WTC11 (cell line): ENCODE results near the gene GSDMA. TPM values are rescaled to one million over a fixed set of nuclear protein-coding genes. Genes with fewer than 3 reads are reported as not detected.

Experiments
- ATAC-seq: fragments of 200-7000 bp; cut with Tn5 transposase; 2 replicates; pipeline ENCODE4 v1.10.0; 2021; ENCODE audit warnings: mild to moderate bottlenecking, moderate library complexity
- CTCF ChIA-PET: fragments of 300-600 bp; sonication (Branson Sonifier 250); formaldehyde crosslinking; loops from one replicate; lab custom pipeline; 2021; ENCODE audit warnings: antibody characterized with exemption; lab: Charles Lee
- POLR2A ChIA-PET: fragments of 350-600 bp; sonication (Branson Sonifier 250); formaldehyde crosslinking; loops from one replicate; lab custom pipeline; 2021; ENCODE audit warnings: antibody characterized with exemption; lab: Charles Lee
- DNase-seq: peaks from one replicate; pipeline ENCODE4 v3.0.0; 2021; ENCODE audit warnings: low spot score
- H3K27ac Mint-ChIP-seq: 2 replicates; pipeline ENCODE4 v1.8.0; 2021; ENCODE audit warnings: mixed read lengths
- H3K27me3 Mint-ChIP-seq: 2 replicates; pipeline ENCODE4 v1.8.0; 2021; ENCODE audit warnings: low read depth, mild to moderate bottlenecking, moderate library complexity, mixed read lengths
- H3K36me3 Mint-ChIP-seq: 2 replicates; pipeline ENCODE4 v1.8.0; 2021; ENCODE audit warnings: mixed read lengths
- H3K4me1 Mint-ChIP-seq: 2 replicates; pipeline ENCODE4 v1.8.0; 2022; ENCODE audit warnings: mixed read lengths
- H3K4me3 Mint-ChIP-seq: 2 replicates; pipeline ENCODE4 v1.8.0; 2021; ENCODE audit warnings: mild to moderate bottlenecking, moderate library complexity, mixed read lengths
- H3K9me3 Mint-ChIP-seq: 2 replicates; pipeline ENCODE4 v1.8.0; 2021; ENCODE audit warnings: mixed read lengths
- CREM ChIP-seq: sonication (generic); formaldehyde crosslinking; IDR thresholded peaks from 2 replicates; pipeline ENCODE4 v1.8.1; 2022; ENCODE audit warnings: mild to moderate bottlenecking, missing genetic modification reagents, moderate library complexity
- JAZF1 ChIP-seq: fragments of 250-450 bp; sonication (Bioruptor Pico); IDR thresholded peaks from 2 replicates; pipeline ENCODE4 v1.9.0; 2021; ENCODE audit warnings: moderate library complexity, mild to moderate bottlenecking, inconsistent platforms
- KAT7 ChIP-seq: sonication (generic); formaldehyde crosslinking; IDR thresholded peaks from 2 replicates; pipeline ENCODE4 v1.8.1; 2023; ENCODE audit warnings: missing genetic modification reagents, mild to moderate bottlenecking, borderline replicate concordance
- NR1H2 ChIP-seq: sonication (generic); formaldehyde crosslinking; IDR thresholded peaks from 2 replicates; pipeline ENCODE4 v1.9.0; 2021; ENCODE audit warnings: mild to moderate bottlenecking, moderate library complexity, missing genetic modification reagents
- NR3C1 ChIP-seq: sonication (generic); formaldehyde crosslinking; conservative IDR thresholded peaks from 2 replicates; pipeline ENCODE4 v1.8.1; 2023; ENCODE audit warnings: low read depth, mild to moderate bottlenecking, missing genetic modification reagents
- SMAD4 ChIP-seq: sonication (generic); formaldehyde crosslinking; IDR thresholded peaks from 2 replicates; pipeline ENCODE4 v1.8.0; 2022; ENCODE audit warnings: mild to moderate bottlenecking, missing genetic modification reagents
- TP53 ChIP-seq: sonication (generic); formaldehyde crosslinking; IDR thresholded peaks from 2 replicates; pipeline ENCODE4 v1.8.1; 2023; ENCODE audit warnings: mild to moderate bottlenecking, missing genetic modification reagents
- ZNF121 ChIP-seq: sonication (generic); formaldehyde crosslinking; IDR thresholded peaks from 2 replicates; pipeline ENCODE4 v1.8.0; 2023; ENCODE audit warnings: missing genetic modification reagents
- ZNF138 ChIP-seq: sonication (generic); formaldehyde crosslinking; conservative IDR thresholded peaks from 2 replicates; pipeline ENCODE4 v1.8.1; 2022; ENCODE audit warnings: mild to moderate bottlenecking, moderate library complexity, missing genetic modification reagents
- total RNA-seq: library from RNA; stranded (reverse); gene quantifications from 3 replicates; pipeline ENCODE4 v1.2.3, GENCODE V29; 2021
- TF ChIP-seq, protein P1 (sequence below): sonication (generic); formaldehyde crosslinking; IDR thresholded peaks from 2 replicates; pipeline ENCODE4 v1.8.1; 2022; ENCODE audit warnings: missing genetic modification reagents, borderline replicate concordance
- TF ChIP-seq, protein P2 (sequence below): sonication (generic); formaldehyde crosslinking; IDR thresholded peaks from 2 replicates; pipeline ENCODE4 v1.8.0; 2023; ENCODE audit warnings: mild to moderate bottlenecking, missing genetic modification reagents
- TF ChIP-seq, protein P3 (sequence below): sonication (generic); formaldehyde crosslinking; IDR thresholded peaks from 2 replicates; pipeline ENCODE4 v1.8.1; 2023; ENCODE audit warnings: mild to moderate bottlenecking, missing genetic modification reagents, moderate library complexity
- TF ChIP-seq, protein P4 (sequence below): sonication (generic); formaldehyde crosslinking; IDR thresholded peaks from 2 replicates; pipeline ENCODE4 v1.8.0; 2022; ENCODE audit warnings: mild to moderate bottlenecking, missing genetic modification reagents
- TF ChIP-seq, protein P5 (sequence below): sonication (generic); formaldehyde crosslinking; IDR thresholded peaks from 2 replicates; pipeline ENCODE4 v1.8.1; 2022; ENCODE audit warnings: mild to moderate bottlenecking, missing genetic modification reagents, moderate library complexity, borderline replicate concordance
- TF ChIP-seq, protein P6 (sequence below): fragments of 250-450 bp; sonication (Bioruptor Pico); IDR thresholded peaks from 2 replicates; pipeline ENCODE4 v1.8.0; 2021; ENCODE audit warnings: mild to moderate bottlenecking
- TF ChIP-seq, protein P7 (sequence below): fragments of 250-450 bp; sonication (Bioruptor Pico); IDR thresholded peaks from 2 replicates; pipeline ENCODE4 v1.9.0; 2021; ENCODE audit warnings: mild to moderate bottlenecking

Gene GSDMA
- total RNA-seq, 1 experiment from 2014 or later = not detected

DNA sequence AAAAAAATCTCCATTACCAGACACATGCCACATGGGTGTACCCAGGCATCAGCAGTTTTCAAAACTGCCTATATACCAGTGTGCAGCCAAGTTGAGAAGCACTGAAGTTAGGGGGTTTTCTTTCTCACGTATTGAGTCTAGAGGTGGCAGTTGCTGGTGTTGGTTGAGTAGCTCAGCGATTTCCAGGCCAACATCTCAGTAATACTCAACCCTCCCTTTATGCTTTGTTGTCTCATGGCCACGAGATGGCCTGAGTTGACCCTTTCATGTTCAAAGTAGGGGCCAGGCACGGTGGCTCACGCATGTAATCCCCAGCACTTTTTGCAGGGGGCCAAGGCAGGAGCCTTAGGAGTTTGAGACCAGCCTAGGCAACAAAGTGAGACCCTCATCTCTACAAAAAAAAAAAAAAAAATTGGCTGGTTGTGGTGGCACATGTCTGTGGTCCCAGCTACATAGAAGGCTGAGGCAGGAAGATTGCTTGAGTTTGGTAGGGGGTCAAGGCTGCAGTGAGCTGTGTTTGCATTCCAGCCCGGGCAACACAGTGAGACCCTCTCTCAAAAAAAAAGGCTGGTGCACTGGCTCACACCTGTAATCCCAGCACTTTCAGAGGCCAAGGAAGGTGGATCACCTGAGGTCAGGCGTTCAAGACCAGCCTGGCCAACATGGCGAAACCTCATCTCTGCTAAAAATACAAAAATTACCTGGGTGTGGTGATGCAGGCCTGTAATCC lies 24.5 kb upstream of the GSDMA start:
- Mint-ChIP-seq H3K27ac (no peak overlapping the region), H3K27me3 (no peaks in the 10 kb centered on the region; the same call in 1 of the 2 replicates), H3K4me1 (peaks cover 20% of the 10 kb centered on the region)
- ChIA-PET CTCF (interaction anchor here (0.6 to 1.8 kb wide), 3 partner anchors 20 to 92 kb away, joined by 3 to 5 read pairs (median 3); no protein-coding TSS in a partner anchor), POLR2A (no interaction called here)
- no peak for ATAC-seq
- TF ChIP-seq NR1H2 (no peak), JAZF1 (no peak), KAT7 (CRISPR knock-in tag) (no peak), ZNF138 (no peak), CREM (CRISPR knock-in tag) (no peak), TP53 (no peak), ZNF121 (no peak), NR3C1 (CRISPR knock-in tag) (no peak), SMAD4 (no peak)
- TF ChIP-seq, protein P1, sequence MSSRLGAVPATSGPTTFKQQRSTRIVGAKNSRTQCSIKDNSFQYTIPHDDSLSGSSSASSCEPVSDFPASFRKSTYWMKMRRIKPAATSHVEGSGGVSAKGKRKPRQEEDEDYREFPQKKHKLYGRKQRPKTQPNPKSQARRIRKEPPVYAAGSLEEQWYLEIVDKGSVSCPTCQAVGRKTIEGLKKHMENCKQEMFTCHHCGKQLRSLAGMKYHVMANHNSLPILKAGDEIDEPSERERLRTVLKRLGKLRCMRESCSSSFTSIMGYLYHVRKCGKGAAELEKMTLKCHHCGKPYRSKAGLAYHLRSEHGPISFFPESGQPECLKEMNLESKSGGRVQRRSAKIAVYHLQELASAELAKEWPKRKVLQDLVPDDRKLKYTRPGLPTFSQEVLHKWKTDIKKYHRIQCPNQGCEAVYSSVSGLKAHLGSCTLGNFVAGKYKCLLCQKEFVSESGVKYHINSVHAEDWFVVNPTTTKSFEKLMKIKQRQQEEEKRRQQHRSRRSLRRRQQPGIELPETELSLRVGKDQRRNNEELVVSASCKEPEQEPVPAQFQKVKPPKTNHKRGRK (CRISPR knock-in tag) = no peak
- TF ChIP-seq, protein P2, sequence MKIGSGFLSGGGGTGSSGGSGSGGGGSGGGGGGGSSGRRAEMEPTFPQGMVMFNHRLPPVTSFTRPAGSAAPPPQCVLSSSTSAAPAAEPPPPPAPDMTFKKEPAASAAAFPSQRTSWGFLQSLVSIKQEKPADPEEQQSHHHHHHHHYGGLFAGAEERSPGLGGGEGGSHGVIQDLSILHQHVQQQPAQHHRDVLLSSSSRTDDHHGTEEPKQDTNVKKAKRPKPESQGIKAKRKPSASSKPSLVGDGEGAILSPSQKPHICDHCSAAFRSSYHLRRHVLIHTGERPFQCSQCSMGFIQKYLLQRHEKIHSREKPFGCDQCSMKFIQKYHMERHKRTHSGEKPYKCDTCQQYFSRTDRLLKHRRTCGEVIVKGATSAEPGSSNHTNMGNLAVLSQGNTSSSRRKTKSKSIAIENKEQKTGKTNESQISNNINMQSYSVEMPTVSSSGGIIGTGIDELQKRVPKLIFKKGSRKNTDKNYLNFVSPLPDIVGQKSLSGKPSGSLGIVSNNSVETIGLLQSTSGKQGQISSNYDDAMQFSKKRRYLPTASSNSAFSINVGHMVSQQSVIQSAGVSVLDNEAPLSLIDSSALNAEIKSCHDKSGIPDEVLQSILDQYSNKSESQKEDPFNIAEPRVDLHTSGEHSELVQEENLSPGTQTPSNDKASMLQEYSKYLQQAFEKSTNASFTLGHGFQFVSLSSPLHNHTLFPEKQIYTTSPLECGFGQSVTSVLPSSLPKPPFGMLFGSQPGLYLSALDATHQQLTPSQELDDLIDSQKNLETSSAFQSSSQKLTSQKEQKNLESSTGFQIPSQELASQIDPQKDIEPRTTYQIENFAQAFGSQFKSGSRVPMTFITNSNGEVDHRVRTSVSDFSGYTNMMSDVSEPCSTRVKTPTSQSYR (CRISPR knock-in tag) = no peak
- TF ChIP-seq, protein P3, sequence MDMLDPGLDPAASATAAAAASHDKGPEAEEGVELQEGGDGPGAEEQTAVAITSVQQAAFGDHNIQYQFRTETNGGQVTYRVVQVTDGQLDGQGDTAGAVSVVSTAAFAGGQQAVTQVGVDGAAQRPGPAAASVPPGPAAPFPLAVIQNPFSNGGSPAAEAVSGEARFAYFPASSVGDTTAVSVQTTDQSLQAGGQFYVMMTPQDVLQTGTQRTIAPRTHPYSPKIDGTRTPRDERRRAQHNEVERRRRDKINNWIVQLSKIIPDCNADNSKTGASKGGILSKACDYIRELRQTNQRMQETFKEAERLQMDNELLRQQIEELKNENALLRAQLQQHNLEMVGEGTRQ (CRISPR knock-in tag) = no peak
- TF ChIP-seq, protein P4, sequence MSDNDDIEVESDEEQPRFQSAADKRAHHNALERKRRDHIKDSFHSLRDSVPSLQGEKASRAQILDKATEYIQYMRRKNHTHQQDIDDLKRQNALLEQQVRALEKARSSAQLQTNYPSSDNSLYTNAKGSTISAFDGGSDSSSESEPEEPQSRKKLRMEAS (CRISPR knock-in tag) = no peak
- TF ChIP-seq, protein P5, sequence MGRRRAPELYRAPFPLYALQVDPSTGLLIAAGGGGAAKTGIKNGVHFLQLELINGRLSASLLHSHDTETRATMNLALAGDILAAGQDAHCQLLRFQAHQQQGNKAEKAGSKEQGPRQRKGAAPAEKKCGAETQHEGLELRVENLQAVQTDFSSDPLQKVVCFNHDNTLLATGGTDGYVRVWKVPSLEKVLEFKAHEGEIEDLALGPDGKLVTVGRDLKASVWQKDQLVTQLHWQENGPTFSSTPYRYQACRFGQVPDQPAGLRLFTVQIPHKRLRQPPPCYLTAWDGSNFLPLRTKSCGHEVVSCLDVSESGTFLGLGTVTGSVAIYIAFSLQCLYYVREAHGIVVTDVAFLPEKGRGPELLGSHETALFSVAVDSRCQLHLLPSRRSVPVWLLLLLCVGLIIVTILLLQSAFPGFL (CRISPR knock-in tag) = no peak
- TF ChIP-seq, protein P6, sequence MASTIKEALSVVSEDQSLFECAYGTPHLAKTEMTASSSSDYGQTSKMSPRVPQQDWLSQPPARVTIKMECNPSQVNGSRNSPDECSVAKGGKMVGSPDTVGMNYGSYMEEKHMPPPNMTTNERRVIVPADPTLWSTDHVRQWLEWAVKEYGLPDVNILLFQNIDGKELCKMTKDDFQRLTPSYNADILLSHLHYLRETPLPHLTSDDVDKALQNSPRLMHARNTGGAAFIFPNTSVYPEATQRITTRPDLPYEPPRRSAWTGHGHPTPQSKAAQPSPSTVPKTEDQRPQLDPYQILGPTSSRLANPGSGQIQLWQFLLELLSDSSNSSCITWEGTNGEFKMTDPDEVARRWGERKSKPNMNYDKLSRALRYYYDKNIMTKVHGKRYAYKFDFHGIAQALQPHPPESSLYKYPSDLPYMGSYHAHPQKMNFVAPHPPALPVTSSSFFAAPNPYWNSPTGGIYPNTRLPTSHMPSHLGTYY (CRISPR knock-in tag) = no peak
- TF ChIP-seq, protein P7, sequence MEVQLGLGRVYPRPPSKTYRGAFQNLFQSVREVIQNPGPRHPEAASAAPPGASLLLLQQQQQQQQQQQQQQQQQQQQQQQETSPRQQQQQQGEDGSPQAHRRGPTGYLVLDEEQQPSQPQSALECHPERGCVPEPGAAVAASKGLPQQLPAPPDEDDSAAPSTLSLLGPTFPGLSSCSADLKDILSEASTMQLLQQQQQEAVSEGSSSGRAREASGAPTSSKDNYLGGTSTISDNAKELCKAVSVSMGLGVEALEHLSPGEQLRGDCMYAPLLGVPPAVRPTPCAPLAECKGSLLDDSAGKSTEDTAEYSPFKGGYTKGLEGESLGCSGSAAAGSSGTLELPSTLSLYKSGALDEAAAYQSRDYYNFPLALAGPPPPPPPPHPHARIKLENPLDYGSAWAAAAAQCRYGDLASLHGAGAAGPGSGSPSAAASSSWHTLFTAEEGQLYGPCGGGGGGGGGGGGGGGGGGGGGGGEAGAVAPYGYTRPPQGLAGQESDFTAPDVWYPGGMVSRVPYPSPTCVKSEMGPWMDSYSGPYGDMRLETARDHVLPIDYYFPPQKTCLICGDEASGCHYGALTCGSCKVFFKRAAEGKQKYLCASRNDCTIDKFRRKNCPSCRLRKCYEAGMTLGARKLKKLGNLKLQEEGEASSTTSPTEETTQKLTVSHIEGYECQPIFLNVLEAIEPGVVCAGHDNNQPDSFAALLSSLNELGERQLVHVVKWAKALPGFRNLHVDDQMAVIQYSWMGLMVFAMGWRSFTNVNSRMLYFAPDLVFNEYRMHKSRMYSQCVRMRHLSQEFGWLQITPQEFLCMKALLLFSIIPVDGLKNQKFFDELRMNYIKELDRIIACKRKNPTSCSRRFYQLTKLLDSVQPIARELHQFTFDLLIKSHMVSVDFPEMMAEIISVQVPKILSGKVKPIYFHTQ (CRISPR knock-in tag) = no peak
- TF ChIP-seq, all 79 proteins: peak for 0
- Mint-ChIP-seq H3K9me3 (no peaks in the 10 kb centered on the region), H3K36me3 (no peaks in the 10 kb centered on the region), H3K4me3 (no peak overlapping the region)
- no peak for DNase-seq
